ENCODE measurements around the gene TUFT1.

Gene TUFT1

DNA sequence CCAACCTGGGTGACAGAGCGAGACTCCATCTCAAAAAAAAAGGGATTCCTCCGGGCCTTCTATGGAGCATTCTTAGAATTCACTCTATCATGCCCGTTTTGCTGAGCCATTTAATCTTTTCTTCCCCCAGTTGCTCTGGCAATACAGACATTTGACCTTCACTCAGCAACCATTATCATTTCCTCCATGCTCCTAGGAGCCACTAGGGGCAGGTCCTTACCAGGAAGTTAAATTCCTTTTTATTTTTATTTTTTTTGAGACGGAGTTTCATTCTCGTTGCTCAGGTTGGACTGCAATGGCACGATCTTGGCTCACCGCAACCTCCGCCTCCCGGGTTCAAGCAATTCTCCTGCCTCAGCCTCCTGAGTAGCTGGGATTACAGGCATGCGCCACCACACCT, 38.6 kb upstream of the TUFT1 start:
- TF ChIP-seq CREB1 (IDR thresholded peaks at IDR 0.05; ENCODE audit: low read depth) (no peak), CEBPB (IDR thresholded peaks at IDR 0.05) (no peak)
- TF ChIP-seq, protein P1, sequence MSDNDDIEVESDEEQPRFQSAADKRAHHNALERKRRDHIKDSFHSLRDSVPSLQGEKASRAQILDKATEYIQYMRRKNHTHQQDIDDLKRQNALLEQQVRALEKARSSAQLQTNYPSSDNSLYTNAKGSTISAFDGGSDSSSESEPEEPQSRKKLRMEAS (IDR thresholded peaks at IDR 0.05), result no peak
- TF ChIP-seq, protein P2, sequence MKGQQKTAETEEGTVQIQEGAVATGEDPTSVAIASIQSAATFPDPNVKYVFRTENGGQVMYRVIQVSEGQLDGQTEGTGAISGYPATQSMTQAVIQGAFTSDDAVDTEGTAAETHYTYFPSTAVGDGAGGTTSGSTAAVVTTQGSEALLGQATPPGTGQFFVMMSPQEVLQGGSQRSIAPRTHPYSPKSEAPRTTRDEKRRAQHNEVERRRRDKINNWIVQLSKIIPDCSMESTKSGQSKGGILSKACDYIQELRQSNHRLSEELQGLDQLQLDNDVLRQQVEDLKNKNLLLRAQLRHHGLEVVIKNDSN (IDR thresholded peaks at IDR 0.05), result no peak
- TF ChIP-seq, protein P3, sequence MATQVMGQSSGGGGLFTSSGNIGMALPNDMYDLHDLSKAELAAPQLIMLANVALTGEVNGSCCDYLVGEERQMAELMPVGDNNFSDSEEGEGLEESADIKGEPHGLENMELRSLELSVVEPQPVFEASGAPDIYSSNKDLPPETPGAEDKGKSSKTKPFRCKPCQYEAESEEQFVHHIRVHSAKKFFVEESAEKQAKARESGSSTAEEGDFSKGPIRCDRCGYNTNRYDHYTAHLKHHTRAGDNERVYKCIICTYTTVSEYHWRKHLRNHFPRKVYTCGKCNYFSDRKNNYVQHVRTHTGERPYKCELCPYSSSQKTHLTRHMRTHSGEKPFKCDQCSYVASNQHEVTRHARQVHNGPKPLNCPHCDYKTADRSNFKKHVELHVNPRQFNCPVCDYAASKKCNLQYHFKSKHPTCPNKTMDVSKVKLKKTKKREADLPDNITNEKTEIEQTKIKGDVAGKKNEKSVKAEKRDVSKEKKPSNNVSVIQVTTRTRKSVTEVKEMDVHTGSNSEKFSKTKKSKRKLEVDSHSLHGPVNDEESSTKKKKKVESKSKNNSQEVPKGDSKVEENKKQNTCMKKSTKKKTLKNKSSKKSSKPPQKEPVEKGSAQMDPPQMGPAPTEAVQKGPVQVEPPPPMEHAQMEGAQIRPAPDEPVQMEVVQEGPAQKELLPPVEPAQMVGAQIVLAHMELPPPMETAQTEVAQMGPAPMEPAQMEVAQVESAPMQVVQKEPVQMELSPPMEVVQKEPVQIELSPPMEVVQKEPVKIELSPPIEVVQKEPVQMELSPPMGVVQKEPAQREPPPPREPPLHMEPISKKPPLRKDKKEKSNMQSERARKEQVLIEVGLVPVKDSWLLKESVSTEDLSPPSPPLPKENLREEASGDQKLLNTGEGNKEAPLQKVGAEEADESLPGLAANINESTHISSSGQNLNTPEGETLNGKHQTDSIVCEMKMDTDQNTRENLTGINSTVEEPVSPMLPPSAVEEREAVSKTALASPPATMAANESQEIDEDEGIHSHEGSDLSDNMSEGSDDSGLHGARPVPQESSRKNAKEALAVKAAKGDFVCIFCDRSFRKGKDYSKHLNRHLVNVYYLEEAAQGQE (IDR thresholded peaks at IDR 0.05; ENCODE audit: low read depth), result no peak

DNA sequence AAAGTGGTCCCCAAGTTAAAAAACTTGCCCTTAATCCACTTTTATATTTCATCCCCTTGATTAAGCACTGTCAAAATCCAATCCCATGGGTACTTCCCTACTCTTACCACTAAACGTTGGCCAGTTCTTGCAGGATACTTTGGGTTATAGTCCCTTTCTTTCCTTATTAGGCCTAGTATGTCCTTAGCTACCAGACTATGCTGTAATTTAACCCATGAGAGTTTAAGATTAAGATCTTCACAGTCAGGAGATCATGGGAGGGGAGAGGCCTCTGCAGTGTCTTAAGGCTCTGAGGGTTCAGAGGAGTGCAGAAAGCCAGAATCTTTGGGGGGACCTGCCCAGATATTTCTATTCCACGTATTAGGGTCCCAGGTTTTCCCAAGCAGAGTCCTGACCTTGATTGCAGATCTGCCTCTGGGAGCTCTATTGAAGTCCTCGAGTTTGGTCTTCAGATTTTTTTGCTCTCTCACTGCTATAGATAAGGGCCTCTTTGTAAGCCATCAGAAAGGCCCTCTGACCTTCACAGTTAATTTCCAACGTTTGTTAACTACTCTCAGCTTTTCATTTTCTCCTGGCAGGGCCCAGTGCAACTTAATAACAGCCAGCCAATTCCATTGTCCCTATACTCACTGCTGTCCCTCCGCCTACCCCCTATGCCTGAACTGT, 37.9 kb upstream of the TUFT1 start:
- TF ChIP-seq, protein P2 (IDR thresholded peaks at IDR 0.05), result no peak
- TF ChIP-seq, protein P3 (IDR thresholded peaks at IDR 0.05; ENCODE audit: low read depth), result no peak
- TF ChIP-seq TAF1 (IDR thresholded peaks at IDR 0.05; ENCODE audit: low read depth) (no peak), NFIC (IDR thresholded peaks at IDR 0.05) (no peak), TCF12 (IDR thresholded peaks at IDR 0.05; ENCODE audit: low read depth) (no peak), EP300 (IDR thresholded peaks at IDR 0.05; ENCODE audit: borderline replicate concordance) (no peak)
- TF ChIP-seq, protein P1 (IDR thresholded peaks at IDR 0.05), result no peak

DNA sequence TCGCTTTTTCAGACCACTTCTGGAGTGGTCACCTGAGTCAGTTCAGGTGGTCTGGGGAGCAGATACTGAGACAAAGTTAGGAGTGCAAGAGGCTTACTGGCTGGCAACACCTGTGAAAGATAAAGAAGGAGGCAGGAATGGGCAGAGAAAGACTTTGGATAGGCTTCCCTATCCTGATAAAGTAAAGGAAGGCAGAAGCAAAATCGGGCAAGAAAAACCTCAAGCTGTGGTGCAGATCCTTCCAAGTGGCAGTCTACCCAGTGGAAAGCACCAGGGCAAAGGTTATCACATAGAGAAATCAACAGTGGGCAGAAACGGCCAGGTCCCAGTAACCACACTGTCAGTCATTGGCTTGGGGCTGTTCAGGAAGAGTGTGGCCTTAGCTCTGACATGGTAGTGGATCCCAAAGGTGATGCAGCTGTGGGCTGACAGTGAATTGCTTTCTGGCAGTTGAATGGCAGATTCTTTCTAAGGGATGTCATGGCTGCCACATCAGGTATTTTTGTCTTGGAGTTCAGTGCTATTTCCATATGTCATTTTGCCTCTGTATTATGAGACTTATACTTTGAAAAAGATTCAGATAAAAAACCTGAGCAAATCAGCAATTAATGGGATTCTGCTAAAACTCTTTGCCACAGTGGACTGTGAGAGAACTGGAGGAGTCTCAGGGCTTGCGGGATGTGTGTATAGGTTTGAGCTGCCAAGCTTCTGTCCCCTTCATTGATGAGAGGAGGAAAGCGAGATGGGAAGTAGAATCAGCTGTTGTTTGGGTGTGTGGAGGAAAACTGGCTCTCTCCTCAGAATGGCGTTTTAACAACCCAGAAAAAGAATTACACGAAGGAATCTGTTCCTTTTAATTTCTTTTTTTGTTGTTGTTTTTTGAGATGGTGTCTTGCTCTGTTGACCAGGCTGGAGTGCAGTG, 37.0 kb upstream of the TUFT1 start:
- TF ChIP-seq EGR1 (IDR thresholded peaks at IDR 0.05) (no peak), ZBTB7A (IDR thresholded peaks at IDR 0.05; ENCODE audit: low read depth) (no peak), FOXM1 (IDR thresholded peaks at IDR 0.05; ENCODE audit: borderline replicate concordance, low read depth) (no peak), RAD21 (IDR thresholded peaks at IDR 0.05; ENCODE audit: low read depth) (no peak), TAF1 (IDR thresholded peaks at IDR 0.05; ENCODE audit: low read depth) (no peak), CREB1 (IDR thresholded peaks at IDR 0.05; ENCODE audit: low read depth) (no peak), NFIC (IDR thresholded peaks at IDR 0.05) (no peak), TEAD4 (IDR thresholded peaks at IDR 0.05) (no peak), CEBPB (IDR thresholded peaks at IDR 0.05) (no peak), TCF12 (IDR thresholded peaks at IDR 0.05; ENCODE audit: low read depth) (no peak), YY1 (IDR thresholded peaks at IDR 0.05; ENCODE audit: low read depth) (no peak), EP300 (IDR thresholded peaks at IDR 0.05; ENCODE audit: borderline replicate concordance) (no peak)
- TF ChIP-seq, protein P3 (IDR thresholded peaks at IDR 0.05; ENCODE audit: low read depth), result no peak
- TF ChIP-seq, protein P2 (IDR thresholded peaks at IDR 0.05), result no peak
- TF ChIP-seq, protein P1 (IDR thresholded peaks at IDR 0.05), result no peak

Measured in Ishikawa (cell line).